Cardiac fibroblast (primary cell): ENCODE measurements around the gene NAPA.

Experiments
- DNase-seq, 2 donors: peaks; one replicate each; pipeline versions ENCODE4 v3.0.0 to v3.0.0-alpha.2; 2010; ENCODE audit warnings: low read depth in 2 of 2
- H3K4me3 ChIP-seq, 2 donors: replicated peaks in 1 of 2; 1 replicate in 1 of 2; 2 replicates in 1 of 2; pipeline ENCODE4 v1.5.1; 2011; ENCODE audit warnings: low read depth in 2 of 2, low read length in 2 of 2, mild to moderate bottlenecking in 2 of 2, moderate library complexity in 1 of 2
- CTCF ChIP-seq: IDR thresholded peaks from one replicate; pipeline ENCODE4 v1.5.1; 2011; ENCODE audit warnings: low read depth, mild to moderate bottlenecking, low read length, inconsistent platforms

Gene NAPA

GRCh38 chr19:47526798-47527197, 11.9 kb upstream of the NAPA start:
- DNase-seq, result no peak
- TF ChIP-seq CTCF, result no peak
- H3K4me3 ChIP-seq, result no peak overlapping the region

GRCh38 chr19:47523473-47523872, 8.6 kb upstream of the NAPA start:
- no peak for TF ChIP-seq CTCF
- no peak for DNase-seq
- no peak overlapping the region for H3K4me3 ChIP-seq

- H3K4me3 ChIP-seq, result no peak overlapping the region
- no peak for DNase-seq
- no peak for TF ChIP-seq CTCF
These were observed 6.8 kb upstream of the NAPA start for GRCh38 chr19:47521473-47522180.

GRCh38 chr19:47520839-47521238, 6.0 kb upstream of the NAPA start:
- H3K4me3 ChIP-seq, result no peak overlapping the region
- no peak for DNase-seq
- no peak for TF ChIP-seq CTCF

- no peak overlapping the region for H3K4me3 ChIP-seq
- TF ChIP-seq CTCF, result no peak
These were observed 5.5 kb upstream of the NAPA start for GRCh38 chr19:47520343-47520806.

GRCh38 chr19:47518854-47519253, 4.0 kb upstream of the NAPA start:
- DNase-seq, result no peak
- TF ChIP-seq CTCF, result no peak
- no peak overlapping the region for H3K4me3 ChIP-seq

More at GRCh38 chr19:47520343-47520806, 5.5 kb upstream of the NAPA start:
- no peak for DNase-seq

- H3K4me3 ChIP-seq, result no peak overlapping the region
- TF ChIP-seq CTCF, result no peak
- no peak for DNase-seq
These were observed 3.3 kb upstream of the NAPA start for GRCh38 chr19:47518139-47518538.
